IMR-90 (cell line): Measurements from ENCODE around the gene ALAS1. TPM values are rescaled to one million over a fixed set of nuclear protein-coding genes. Genes with fewer than 3 reads are reported as not detected.

ENCODE experiments used
- ATAC-seq: fragments of 200-7000 bp; cut with Tn5 transposase; 2 replicates; pipeline ENCODE4 v1.9.1; 2020; ENCODE audit warnings: low read depth, mild to moderate bottlenecking, moderate library complexity
- BruUV-seq: library from RNA; stranded (reverse); fragments of 400-500 nt; replicated peaks from 2 replicates; lab custom pipeline; 2021; lab: Mats Ljungman, UMichigan
- CTCF ChIA-PET: fragments of 300-600 bp; formaldehyde crosslinking; extraction: SDS; loops from one replicate; lab custom pipeline; 2021; ENCODE audit warnings: antibody characterized with exemption; lab: Yijun Ruan, JAX
- POLR2A ChIA-PET: fragments of 300-600 bp; sonication (Branson Sonifier 250); formaldehyde crosslinking; loops from one replicate; lab custom pipeline; 2022; ENCODE audit warnings: antibody characterized with exemption; ENCODE audit not compliant: unreplicated experiment; lab: Charles Lee
- DNase-seq: peaks from one replicate; pipeline ENCODE4 v3.0.0; 2013
- H2AFZ ChIP-seq: replicated peaks from 2 replicates; pipeline ENCODE3; 2013; ENCODE audit warnings: low read length, mild to moderate bottlenecking; ENCODE audit not compliant: poor library complexity
- H2AK5ac ChIP-seq: 2 replicates; pipeline ENCODE4 v1.6.1; 2013; ENCODE audit warnings: low read depth, low read length, inconsistent platforms
- H2AK9ac ChIP-seq: replicated peaks from 2 replicates; pipeline ENCODE3; 2013; ENCODE audit warnings: mild to moderate bottlenecking, low read depth, low read length, moderate library complexity; ENCODE audit not compliant: poor library complexity
- H2BK120ac ChIP-seq: 2 replicates; pipeline ENCODE4 v1.6.1; 2013; ENCODE audit warnings: low read depth, low read length, inconsistent platforms
- H2BK15ac ChIP-seq: 3 replicates; pipeline ENCODE4 v1.6.1; 2013; ENCODE audit warnings: low read depth, low read length, inconsistent platforms
- H2BK20ac ChIP-seq: 2 replicates; pipeline ENCODE4 v1.6.1; 2013; ENCODE audit warnings: low read depth, mild to moderate bottlenecking, inconsistent platforms, low read length, moderate library complexity
- H2BK5ac ChIP-seq: 2 replicates; pipeline ENCODE4 v1.6.1; 2013; ENCODE audit warnings: mild to moderate bottlenecking, low read depth, low read length, inconsistent platforms; ENCODE audit not compliant: poor library complexity, severe bottlenecking
- H3K14ac ChIP-seq: replicated peaks from 2 replicates; pipeline ENCODE4 v1.6.1; 2013; ENCODE audit warnings: low read depth, low read length, inconsistent platforms
- H3K18ac ChIP-seq: 2 replicates; pipeline ENCODE4 v1.6.1; 2013; ENCODE audit warnings: low read depth, low read length, control low read depth
- H3K23ac ChIP-seq: 2 replicates; pipeline ENCODE4 v1.6.1; 2013; ENCODE audit warnings: low read depth, low read length, inconsistent platforms
- H3K27ac ChIP-seq: 2 replicates; pipeline ENCODE4 v1.5.1; 2013; ENCODE audit warnings: mild to moderate bottlenecking, control low read depth, low read length; ENCODE audit not compliant: insufficient read depth
- H3K27me3 ChIP-seq: 2 replicates; pipeline ENCODE4 v1.6.1; 2013; ENCODE audit warnings: low read length; ENCODE audit not compliant: control insufficient read depth, insufficient read depth
- H3K36me3 ChIP-seq: 2 replicates; pipeline ENCODE4 v1.6.1; 2013; ENCODE audit warnings: low read length, mixed read lengths; ENCODE audit not compliant: control insufficient read depth, insufficient read depth
- H3K4ac ChIP-seq: 2 replicates; pipeline ENCODE4 v1.6.1; 2013; ENCODE audit warnings: low read depth, low read length, inconsistent platforms
- H3K4me1 ChIP-seq: 2 replicates; pipeline ENCODE4 v1.6.1; 2013; ENCODE audit warnings: low read length, mixed read lengths; ENCODE audit not compliant: control insufficient read depth, insufficient read depth
- H3K4me2 ChIP-seq: 2 replicates; pipeline ENCODE4 v1.6.1; 2013; ENCODE audit warnings: low read depth, mild to moderate bottlenecking, control low read depth, low read length, moderate library complexity
- H3K4me3 ChIP-seq: 2 replicates; pipeline ENCODE4 v1.5.1; 2013; ENCODE audit warnings: low read depth, mild to moderate bottlenecking, control low read depth, low read length, moderate library complexity; ENCODE audit not compliant: insufficient read depth
- H3K56ac ChIP-seq: 2 replicates; pipeline ENCODE4 v1.6.1; 2013; ENCODE audit warnings: low read length, inconsistent platforms; ENCODE audit not compliant: insufficient read depth; ENCODE audit errors: extremely low read depth
- H3K79me1 ChIP-seq, 2 experiments: 2 replicates each; pipeline ENCODE4 v1.6.1; 2013; ENCODE audit warnings: low read length in 2 of 2, inconsistent platforms in 1 of 2, low read depth in 1 of 2
- H3K9ac ChIP-seq: 2 replicates; pipeline ENCODE4 v1.6.1; 2013; ENCODE audit warnings: low read depth, low read length, control low read depth
- H3K9me1 ChIP-seq: 2 replicates; pipeline ENCODE4 v1.6.1; 2013; ENCODE audit warnings: low read length, inconsistent platforms; ENCODE audit not compliant: insufficient read depth
- H3K9me3 ChIP-seq: 2 replicates; pipeline ENCODE4 v1.6.1; 2013; ENCODE audit warnings: low read length; ENCODE audit not compliant: control insufficient read depth, insufficient read depth
- H4K20me1 ChIP-seq: 2 replicates; pipeline ENCODE4 v1.6.1; 2013; ENCODE audit warnings: low read length, inconsistent platforms; ENCODE audit not compliant: insufficient read depth
- H4K5ac ChIP-seq: 2 replicates; pipeline ENCODE4 v1.6.1; 2013; ENCODE audit warnings: mild to moderate bottlenecking, low read depth, low read length, control low read depth
- H4K8ac ChIP-seq, 2 experiments: 2 replicates each; pipeline ENCODE4 v1.6.1; 2013; ENCODE audit warnings: low read depth in 2 of 2, low read length in 2 of 2, control low read depth in 1 of 2, inconsistent platforms in 1 of 2
- H4K91ac ChIP-seq: 2 replicates; pipeline ENCODE4 v1.6.1; 2013; ENCODE audit warnings: low read depth, low read length, inconsistent platforms; ENCODE audit not compliant: insufficient read depth
- BHLHE40 ChIP-seq: fragments of 150-350 bp; IDR thresholded peaks from 2 replicates; pipeline ENCODE4 v1.6.1; 2016; ENCODE audit warnings: mild to moderate bottlenecking, low read depth, low read length
- CEBPB ChIP-seq: IDR thresholded peaks from 2 replicates; pipeline ENCODE4 v1.6.1; 2012; ENCODE audit warnings: low read depth, low read length, improper control_type of control experiment
- CHD1 ChIP-seq: IDR thresholded peaks from 2 replicates; pipeline ENCODE4 v1.6.1; 2012; ENCODE audit warnings: low read depth, low read length, improper control_type of control experiment
- FOS ChIP-seq: fragments of 150-350 bp; IDR thresholded peaks from 2 replicates; pipeline ENCODE4 v1.6.1; 2016; ENCODE audit warnings: low read depth, low read length
- MAFK ChIP-seq: IDR thresholded peaks from 2 replicates; pipeline ENCODE4 v1.6.1; 2012; ENCODE audit warnings: low read depth, low read length, improper control_type of control experiment
- MAZ ChIP-seq: IDR thresholded peaks from 2 replicates; pipeline ENCODE4 v1.6.1; 2012; ENCODE audit warnings: low read depth, mild to moderate bottlenecking, low read length, improper control_type of control experiment, moderate library complexity, borderline replicate concordance
- MXI1 ChIP-seq: IDR thresholded peaks from 2 replicates; pipeline ENCODE4 v1.6.1; 2012; ENCODE audit warnings: low read depth, mild to moderate bottlenecking, low read length, moderate library complexity, borderline replicate concordance
- NFE2L2 ChIP-seq: fragments of 150-350 bp; IDR thresholded peaks from 2 replicates; pipeline ENCODE4 v1.6.1; 2016; ENCODE audit warnings: low read depth, mild to moderate bottlenecking, low read length
- RAD21 ChIP-seq: IDR thresholded peaks from 2 replicates; pipeline ENCODE4 v1.6.1; 2012; ENCODE audit warnings: low read length, improper control_type of control experiment
- RCOR1 ChIP-seq: IDR thresholded peaks from 2 replicates; pipeline ENCODE4 v1.6.1; 2012; ENCODE audit warnings: mild to moderate bottlenecking, low read length, improper control_type of control experiment; ENCODE audit not compliant: insufficient replicate concordance
- RFX5 ChIP-seq: IDR thresholded peaks from 2 replicates; pipeline ENCODE4 v1.8.0; 2012; ENCODE audit warnings: low read depth, mild to moderate bottlenecking, low read length, moderate library complexity
- WGBS, 2 experiments: methylation state at CpG; one replicate each; pipeline versions ENCODE4 v1.1.5 to v1.1.7; 2013; ENCODE audit warnings: missing lambda C conversion rate in 2 of 2; ENCODE audit not compliant: insufficient read length in 1 of 2; ENCODE audit errors: extremely low coverage in 2 of 2; 5-methylcytosine and 5-hydroxymethylcytosine counted together
- dilution Hi-C: fragments of 300-500 bp; cut with HindIII; formaldehyde crosslinking; loops from one replicate; pipeline ENCODE4 v1.14.3; 2018; ENCODE audit warnings: low sequenced_read_pairs; ENCODE audit not compliant: unreplicated experiment
- in situ Hi-C: fragments of 300-500 bp; cut with MboI; formaldehyde crosslinking; loops from 3 replicates; pipeline ENCODE4 v1.14.3; 2019; ENCODE audit warnings: low sequenced_read_pairs, inconsistent platforms, mixed read lengths
- intact Hi-C: fragments of 100-400 bp; cut with micrococcal nuclease; formaldehyde crosslinking; loops from 2 replicates; pipeline ENCODE4 v1.10.0; 2022
- polyA plus RNA-seq, 3 experiments: library from polyadenylated mRNA; depleted of rRNA; stranded (reverse); fragments of >200 nt; gene quantifications; 2 replicates each; pipeline ENCODE4 v1.2.3, GENCODE V29; 2012; ENCODE audit warnings: low replicate concordance in 1 of 3
- total RNA-seq: library from RNA; depleted of rRNA; stranded (reverse); fragments of >200 nt; gene quantifications from 2 replicates; pipeline ENCODE4 v1.2.3, GENCODE V29; 2012
- TF ChIP-seq, protein P1 (sequence below): conservative IDR thresholded peaks from 2 replicates; pipeline ENCODE4 v1.5.1; 2012; ENCODE audit warnings: mild to moderate bottlenecking, low read depth, low read length, improper control_type of control experiment
- TF ChIP-seq, protein P2 (sequence below): fragments of 150-350 bp; IDR thresholded peaks from 2 replicates; pipeline ENCODE4 v1.6.1; 2016; ENCODE audit warnings: low read depth, mild to moderate bottlenecking, low read length, moderate library complexity, borderline replicate concordance

The ALAS1 gene
- total and polyA plus RNA-seq, 2 of the 4 experiments (the other 2 are of a cell fraction) = 32.8 to 47.2 TPM

- POLR2A ChIA-PET = no interaction called here
- intact Hi-C loops = loop anchor here (5.0 kb wide), 2 partner anchors 42 to 197 kb away; partner anchors contain the start of genes POC1A and RPL29
- CTCF ChIA-PET = interaction anchor here (0.6 kb wide), 1 partner anchor 19 kb away, joined by 3 read pairs; no protein-coding TSS in a partner anchor
- TF ChIP-seq RAD21 = no peak
- no peak for TF ChIP-seq NFE2L2
- TF ChIP-seq, protein P1, sequence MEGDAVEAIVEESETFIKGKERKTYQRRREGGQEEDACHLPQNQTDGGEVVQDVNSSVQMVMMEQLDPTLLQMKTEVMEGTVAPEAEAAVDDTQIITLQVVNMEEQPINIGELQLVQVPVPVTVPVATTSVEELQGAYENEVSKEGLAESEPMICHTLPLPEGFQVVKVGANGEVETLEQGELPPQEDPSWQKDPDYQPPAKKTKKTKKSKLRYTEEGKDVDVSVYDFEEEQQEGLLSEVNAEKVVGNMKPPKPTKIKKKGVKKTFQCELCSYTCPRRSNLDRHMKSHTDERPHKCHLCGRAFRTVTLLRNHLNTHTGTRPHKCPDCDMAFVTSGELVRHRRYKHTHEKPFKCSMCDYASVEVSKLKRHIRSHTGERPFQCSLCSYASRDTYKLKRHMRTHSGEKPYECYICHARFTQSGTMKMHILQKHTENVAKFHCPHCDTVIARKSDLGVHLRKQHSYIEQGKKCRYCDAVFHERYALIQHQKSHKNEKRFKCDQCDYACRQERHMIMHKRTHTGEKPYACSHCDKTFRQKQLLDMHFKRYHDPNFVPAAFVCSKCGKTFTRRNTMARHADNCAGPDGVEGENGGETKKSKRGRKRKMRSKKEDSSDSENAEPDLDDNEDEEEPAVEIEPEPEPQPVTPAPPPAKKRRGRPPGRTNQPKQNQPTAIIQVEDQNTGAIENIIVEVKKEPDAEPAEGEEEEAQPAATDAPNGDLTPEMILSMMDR = no peak
- no peak for TF ChIP-seq RCOR1
- no peak for TF ChIP-seq BHLHE40
- no peak for TF ChIP-seq RFX5
- TF ChIP-seq, protein P2, sequence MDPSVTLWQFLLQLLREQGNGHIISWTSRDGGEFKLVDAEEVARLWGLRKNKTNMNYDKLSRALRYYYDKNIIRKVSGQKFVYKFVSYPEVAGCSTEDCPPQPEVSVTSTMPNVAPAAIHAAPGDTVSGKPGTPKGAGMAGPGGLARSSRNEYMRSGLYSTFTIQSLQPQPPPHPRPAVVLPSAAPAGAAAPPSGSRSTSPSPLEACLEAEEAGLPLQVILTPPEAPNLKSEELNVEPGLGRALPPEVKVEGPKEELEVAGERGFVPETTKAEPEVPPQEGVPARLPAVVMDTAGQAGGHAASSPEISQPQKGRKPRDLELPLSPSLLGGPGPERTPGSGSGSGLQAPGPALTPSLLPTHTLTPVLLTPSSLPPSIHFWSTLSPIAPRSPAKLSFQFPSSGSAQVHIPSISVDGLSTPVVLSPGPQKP = no peak
- no peak for TF ChIP-seq CEBPB
- no peak for TF ChIP-seq MAFK
- no peak for TF ChIP-seq MAZ
- TF ChIP-seq MXI1 = no peak
- no peak for TF ChIP-seq CHD1
- no peak for TF ChIP-seq FOS
Measured at GRCh38 chr3:52194485-52195290, 3.3 kb upstream of the ALAS1 start.

More at GRCh38 chr3:52194485-52195290, 3.3 kb upstream of the ALAS1 start:
- Histone ChIP-seq H3K4me3 (no peak overlapping the region), H3K56ac (no peak overlapping the region), H3K79me1 (peaks cover 12 to 29% of the 10 kb centered on the region in 2 experiments), H4K20me1 (peaks cover 6% of the 10 kb centered on the region), H4K5ac (no peak overlapping the region), H3K23ac (no peak overlapping the region), H2BK20ac (peak overlapping the region; percentile 78), H3K9me3 (no peaks in the 10 kb centered on the region), H3K4me1 (peaks cover 49% of the 10 kb centered on the region), H2AK5ac (peak overlapping the region; percentile 77; the same call in 1 of the 2 replicates), H3K27ac (peak overlapping the region; percentile 30; the same call in 1 of the 2 replicates), H3K4me2 (no peak overlapping the region; the same call in 1 of the 2 replicates), H3K9me1 (peaks cover 39% of the 10 kb centered on the region), H3K9ac (no peak overlapping the region), H3K18ac (no peak overlapping the region), H2BK15ac (peak overlapping the region; percentile 4; the same call in 1 of the 3 replicates), H3K27me3 (no peaks in the 10 kb centered on the region), H3K4ac (peak overlapping the region; percentile 84), H4K8ac (peak overlapping the region in 1 of 2 experiments; percentile 9; a peak in 1 of 4 replicates), H2BK5ac (no peak overlapping the region), H4K91ac (no peak overlapping the region), H2AK9ac (no peak overlapping the region), H2BK120ac (peak overlapping the region; percentile 49; the same call in 1 of the 2 replicates), H3K36me3 (peaks cover 5% of the 10 kb centered on the region; the same call in 1 of the 2 replicates), H3K14ac (0 out of 2 replicates have a peak overlapping the region, but pooled peaks have one; percentile 28), H2AFZ (peak overlapping the region; percentile 26)
- no TSS peak for BruUV-seq
- ATAC-seq = peak; percentile 8
- DNase-seq = peak; percentile 72
- 38% methylated on average over 4 of the region's 14 CpGs; no CpG with 5 or more reads in 1 of the 2 experiments for WGBS, 2 experiments
- in situ Hi-C loops = no loop called here
- dilution Hi-C loops = no loop called here
